BJ (cell line): ENCODE data around the gene DMRTA1. TPM values are rescaled to one million over a fixed set of nuclear protein-coding genes. Genes with fewer than 3 reads are reported as not detected.

ENCODE experiments used
- CTCF ChIA-PET: fragments of 350-600 bp; formaldehyde crosslinking; extraction: SDS; loops from one replicate; lab custom pipeline; 2021; ENCODE audit warnings: antibody characterized with exemption, inconsistent platforms; lab: Yijun Ruan, JAX
- POLR2A ChIA-PET: fragments of 300-600 bp; sonication (Branson Sonifier 250); formaldehyde crosslinking; extraction: SDS; loops from one replicate; lab custom pipeline; 2021; ENCODE audit warnings: antibody characterized with exemption; lab: Charles Lee
- DNase-seq: peaks from one replicate; pipeline ENCODE4 v3.0.0-alpha.2; 2011; ENCODE audit warnings: low read depth
- H3K27me3 ChIP-seq: 2 replicates; pipeline ENCODE4 v1.6.0; 2011; ENCODE audit warnings: low read length; ENCODE audit not compliant: control insufficient read depth, insufficient read depth
- H3K36me3 ChIP-seq: 2 replicates; pipeline ENCODE4 v1.5.1; 2011; ENCODE audit warnings: low read length; ENCODE audit not compliant: control insufficient read depth, insufficient read depth
- H3K4me3 ChIP-seq: 2 replicates; pipeline ENCODE4 v1.5.1; 2011; ENCODE audit warnings: low read depth, mild to moderate bottlenecking, control low read depth, low read length
- CTCF ChIP-seq: IDR thresholded peaks from 2 replicates; pipeline ENCODE4 v1.5.1; 2011; ENCODE audit warnings: low read depth, mild to moderate bottlenecking, control low read depth, inconsistent platforms, low read length, moderate library complexity; ENCODE audit not compliant: insufficient read depth
- polyA plus RNA-seq: library from polyadenylated mRNA; depleted of rRNA; stranded (reverse); fragments of >200 nt; gene quantifications from 2 replicates; pipeline ENCODE4 v1.2.3, GENCODE V29; 2011

Gene DMRTA1
- polyA plus RNA-seq, 1 experiment = not detected

GRCh38 chr9:22449719-22450118, 3.1 kb downstream of the DMRTA1 start:
- TF ChIP-seq CTCF = no peak
- no peaks in the 10 kb centered on the region for H3K36me3 ChIP-seq
- ChIA-PET POLR2A (no interaction called here), CTCF (interaction anchor here (0.7 to 1.2 kb wide), 4 partner anchors 20 to 637 kb away, joined by 3 to 4 read pairs (median 4); no protein-coding TSS in a partner anchor)
- no peak for DNase-seq
- peaks cover 6% of the 10 kb centered on the region for H3K27me3 ChIP-seq
- H3K4me3 ChIP-seq = no peak overlapping the region

DNA sequence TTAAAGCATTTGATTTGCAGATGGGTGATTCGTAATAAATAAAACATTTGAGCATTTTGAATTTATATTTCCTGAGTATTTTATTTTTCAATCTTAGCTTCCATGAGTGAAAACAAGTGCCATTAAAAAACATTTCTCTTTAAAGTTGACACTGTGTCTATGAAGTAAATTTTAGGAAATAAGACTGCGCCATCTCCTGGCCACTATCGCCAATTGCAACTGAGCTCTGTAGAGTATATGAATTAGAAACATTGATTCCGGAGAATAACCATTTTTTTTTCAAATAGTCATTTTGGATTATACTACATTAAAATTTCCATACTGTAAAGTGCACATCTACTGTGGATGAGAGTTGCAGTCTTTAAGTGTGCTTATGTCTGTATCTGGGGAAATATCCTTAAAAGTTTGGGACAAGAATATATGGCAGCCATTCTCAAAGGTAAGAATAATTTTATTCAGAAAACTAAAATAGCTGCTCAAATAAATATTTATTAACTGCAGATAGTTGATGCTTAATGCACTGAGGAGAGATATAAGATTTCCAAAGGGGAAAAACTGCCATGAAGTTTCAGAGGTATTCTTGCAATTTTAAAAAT, 5.9 kb downstream of the DMRTA1 start:
- no peak for DNase-seq
- ChIA-PET POLR2A (no interaction called here), CTCF (interaction anchor here (0.6 to 2.3 kb wide), 15 partner anchors 10 to 1115 kb away, joined by 3 to 14 read pairs (median 3); no protein-coding TSS in a partner anchor)
- peak; percentile 72 for TF ChIP-seq CTCF
- Histone ChIP-seq H3K27me3 (peaks cover 6% of the 10 kb centered on the region), H3K4me3 (no peak overlapping the region), H3K36me3 (no peaks in the 10 kb centered on the region)

DNA sequence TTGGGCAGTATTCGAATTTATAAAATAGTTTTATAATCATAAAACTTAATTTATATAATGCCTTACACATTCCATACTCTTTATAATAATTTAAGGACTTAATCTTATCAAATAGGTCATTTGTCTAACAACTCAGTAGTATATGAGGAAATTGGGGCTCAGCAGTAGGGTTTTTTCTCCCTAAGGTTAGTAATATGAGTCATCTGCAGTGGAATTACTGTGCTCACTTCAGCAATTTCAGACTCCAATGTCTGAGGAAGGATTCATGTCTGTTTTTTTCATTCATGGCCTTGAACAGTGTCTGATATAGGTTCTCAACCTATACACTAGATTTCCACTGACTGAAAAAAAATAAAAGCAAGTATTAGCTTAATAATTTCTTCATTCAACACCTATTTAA, 7.4 kb downstream of the DMRTA1 start:
- H3K27me3 ChIP-seq = no peaks in the 10 kb centered on the region; the same call in 1 of the 2 replicates
- POLR2A ChIA-PET = no interaction called here
- no peak for DNase-seq
- CTCF ChIA-PET = interaction anchor here (1.3 to 1.6 kb wide), 2 partner anchors 9 to 210 kb away, joined by 3 read pairs; no protein-coding TSS in a partner anchor
- TF ChIP-seq CTCF = no peak
- no peaks in the 10 kb centered on the region for H3K36me3 ChIP-seq
- no peak overlapping the region for H3K4me3 ChIP-seq

- ChIA-PET POLR2A (no interaction called here), CTCF (interaction anchor here (0.6 to 2.1 kb wide), 6 partner anchors 8 to 940 kb away, joined by 3 to 7 read pairs (median 3); no protein-coding TSS in a partner anchor)
- H3K4me3 ChIP-seq = no peak overlapping the region
- no peak for TF ChIP-seq CTCF
- H3K27me3 ChIP-seq = no peaks in the 10 kb centered on the region; the same call in 1 of the 2 replicates
- DNase-seq = no peak
- H3K36me3 ChIP-seq = no peaks in the 10 kb centered on the region
These were observed 8.6 kb downstream of the DMRTA1 start for GRCh38 chr9:22455181-22455580.

- CTCF ChIA-PET = no interaction called here
- Histone ChIP-seq H3K27me3 (no peaks in the 10 kb centered on the region), H3K4me3 (no peak overlapping the region), H3K36me3 (no peaks in the 10 kb centered on the region)
- DNase-seq = no peak
- POLR2A ChIA-PET = no interaction called here
- no peak for TF ChIP-seq CTCF
These were observed 10.8 kb downstream of the DMRTA1 start for GRCh38 chr9:22457448-22457847.
